ENCODE results near the gene BTG4. TPM values are rescaled to one million over a fixed set of nuclear protein-coding genes. Genes with fewer than 3 reads are reported as not detected.

The BTG4 gene
- total RNA-seq, 2 experiments from 2014 or later, result not detected

Other genes starting within 250 kb of the BTG4 start
- not detected for gene POU2AF3, start 213.8 kb downstream of the BTG4 start, total RNA-seq
- 1 to 10 TPM; 7.7 to 7.8 TPM for gene POU2AF1, start 133.1 kb downstream of the BTG4 start, total RNA-seq
- not detected for gene HOATZ, start 2.4 kb upstream of the BTG4 start, total RNA-seq
- under 1 TPM; 0.40 to 0.76 TPM for gene LAYN, start 28.3 kb upstream of the BTG4 start, total RNA-seq
- gene SIK2, start 90.1 kb upstream of the BTG4 start, total RNA-seq, result 10 to 100 TPM in 1 of 2 experiments, 1 to 10 TPM in 1; 7.7 to 10.8 TPM